OCI-LY7 (cell line): ENCODE data around the gene ZNF81. TPM values are rescaled to one million over a fixed set of nuclear protein-coding genes. Genes with fewer than 3 reads are reported as not detected.

Experiments
- BruUV-seq: library from RNA; stranded (reverse); fragments of 400-500 nt; replicated peaks from 2 replicates; lab custom pipeline; 2021; lab: Mats Ljungman, UMichigan
- CTCF ChIA-PET: fragments of 300-600 bp; sonication (Branson Sonifier 250); formaldehyde crosslinking; loops from one replicate; lab custom pipeline; 2022; ENCODE audit warnings: antibody characterized with exemption; ENCODE audit not compliant: unreplicated experiment; lab: Charles Lee
- POLR2A ChIA-PET: fragments of 300-600 bp; sonication (Branson Sonifier 250); formaldehyde crosslinking; loops from one replicate; lab custom pipeline; 2022; ENCODE audit warnings: antibody characterized with exemption; lab: Charles Lee
- DNase-seq: peaks from one replicate; pipeline ENCODE4 v3.0.0-alpha.2; 2015; ENCODE audit warnings: low spot score
- H2AFZ ChIP-seq: fragments of 200-600 bp; sonication (generic), shearing (Covaris generic); 2 replicates; pipeline ENCODE4 v1.6.1; 2014; ENCODE audit warnings: mild to moderate bottlenecking, antibody characterized with exemption, low read length, moderate library complexity
- H3K27ac ChIP-seq: fragments of 200-600 bp; sonication (generic); 2 replicates; pipeline ENCODE4 v1.5.1; 2014; ENCODE audit warnings: mixed run types, low read depth, mild to moderate bottlenecking, moderate library complexity, low read length, inconsistent platforms; ENCODE audit not compliant: poor library complexity, severe bottlenecking
- H3K36me3 ChIP-seq: fragments of 200-600 bp; sonication (generic); 2 replicates; pipeline ENCODE4 v1.6.1; 2014; ENCODE audit warnings: mild to moderate bottlenecking, antibody characterized with exemption, low read length, moderate library complexity, mixed read lengths; ENCODE audit not compliant: insufficient read depth
- H3K4me1 ChIP-seq: fragments of 200-600 bp; sonication (generic); 2 replicates; pipeline ENCODE4 v1.5.1; 2014; ENCODE audit warnings: mild to moderate bottlenecking, low read length; ENCODE audit not compliant: insufficient read depth, poor library complexity, severe bottlenecking
- H3K4me2 ChIP-seq: fragments of 200-600 bp; sonication (generic); 2 replicates; pipeline ENCODE4 v1.6.1; 2014; ENCODE audit warnings: mild to moderate bottlenecking, low read length
- H3K4me3 ChIP-seq: fragments of 200-600 bp; sonication (generic); 2 replicates; pipeline ENCODE4 v1.5.1; 2014; ENCODE audit warnings: mild to moderate bottlenecking, low read depth, low read length; ENCODE audit not compliant: poor library complexity, severe bottlenecking
- H3K79me2 ChIP-seq: fragments of 200-600 bp; sonication (generic); 2 replicates; pipeline ENCODE4 v1.6.1; 2016; ENCODE audit warnings: low read depth, mild to moderate bottlenecking, low read length, moderate library complexity, mixed read lengths; ENCODE audit not compliant: insufficient read depth
- H3K9me2 ChIP-seq: fragments of 200-600 bp; sonication (generic); 2 replicates; pipeline ENCODE4 v1.6.1; 2016; ENCODE audit warnings: mild to moderate bottlenecking, low read length, mixed read lengths; ENCODE audit not compliant: insufficient read depth
- H3K9me3 ChIP-seq: fragments of 200-600 bp; sonication (generic); 2 replicates; pipeline ENCODE4 v1.6.1; 2014; ENCODE audit warnings: mild to moderate bottlenecking, mixed run types, low read length, mixed read lengths
- H4K20me1 ChIP-seq: fragments of 200-600 bp; sonication (generic); 2 replicates; pipeline ENCODE4 v1.6.1; 2014; ENCODE audit warnings: mild to moderate bottlenecking, antibody characterized with exemption, low read length, moderate library complexity, mixed read lengths; ENCODE audit not compliant: insufficient read depth
- EZH2phosphoT487 ChIP-seq: fragments of 200-600 bp; sonication (generic); IDR thresholded peaks from 2 replicates; pipeline ENCODE4 v1.6.1; 2018; ENCODE audit warnings: low read depth, borderline replicate concordance, mild to moderate bottlenecking, mixed run types, antibody characterized with exemption, low read length, moderate library complexity, mixed read lengths
- intact Hi-C: fragments of 100-400 bp; cut with micrococcal nuclease; formaldehyde crosslinking; loops from one replicate; pipeline ENCODE4 v1.10.0; 2022; ENCODE audit not compliant: unreplicated experiment
- total RNA-seq, 2 experiments: library from RNA; depleted of rRNA in 1 of 2; stranded (reverse); fragments of >200 nt in 1 of 2; shearing (Covaris generic) in 1 of 2; gene quantifications; 2 replicates each; pipeline ENCODE4 v1.2.3, GENCODE V29; 2014 to 2022
- TF ChIP-seq, protein P1 (sequence below): fragments of 200-600 bp; sonication (generic); conservative IDR thresholded peaks from 2 replicates; pipeline ENCODE4 v1.5.1; 2014; ENCODE audit warnings: mild to moderate bottlenecking, antibody characterized with exemption, low read length, moderate library complexity, mixed read lengths

Gene ZNF81
- total RNA-seq, 2 experiments from 2014 or later, result 7.1 to 12.8 TPM

DNA sequence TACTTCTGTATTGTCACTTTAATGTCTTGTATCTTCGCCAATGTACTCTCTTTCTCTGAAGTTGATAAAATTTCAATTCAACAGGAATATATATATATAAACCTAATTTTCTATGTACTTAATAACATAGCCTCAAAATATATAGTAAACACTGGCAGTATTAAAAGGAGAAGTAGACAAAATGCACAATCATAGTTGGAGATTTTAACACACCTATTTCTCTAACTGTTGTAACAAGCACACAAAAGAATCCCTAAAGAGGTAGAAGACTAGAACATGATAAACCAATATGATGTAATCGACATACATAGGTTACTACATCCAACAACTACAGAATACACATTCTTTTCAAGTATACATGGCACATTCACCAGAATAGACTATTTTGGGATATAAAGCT, 65.5 kb downstream of the ZNF81 start:
- H3K36me3 ChIP-seq, result peaks cover 3% of the 10 kb centered on the region; the same call in 1 of the 2 replicates
- no peaks in the 10 kb centered on the region for H3K79me2 ChIP-seq
- H4K20me1 ChIP-seq, result no peaks in the 10 kb centered on the region
- H2AFZ ChIP-seq, result no peak overlapping the region
- intact Hi-C loops, result no loop called here
- TF ChIP-seq EZH2phosphoT487, result no peak
- TF ChIP-seq, protein P1, sequence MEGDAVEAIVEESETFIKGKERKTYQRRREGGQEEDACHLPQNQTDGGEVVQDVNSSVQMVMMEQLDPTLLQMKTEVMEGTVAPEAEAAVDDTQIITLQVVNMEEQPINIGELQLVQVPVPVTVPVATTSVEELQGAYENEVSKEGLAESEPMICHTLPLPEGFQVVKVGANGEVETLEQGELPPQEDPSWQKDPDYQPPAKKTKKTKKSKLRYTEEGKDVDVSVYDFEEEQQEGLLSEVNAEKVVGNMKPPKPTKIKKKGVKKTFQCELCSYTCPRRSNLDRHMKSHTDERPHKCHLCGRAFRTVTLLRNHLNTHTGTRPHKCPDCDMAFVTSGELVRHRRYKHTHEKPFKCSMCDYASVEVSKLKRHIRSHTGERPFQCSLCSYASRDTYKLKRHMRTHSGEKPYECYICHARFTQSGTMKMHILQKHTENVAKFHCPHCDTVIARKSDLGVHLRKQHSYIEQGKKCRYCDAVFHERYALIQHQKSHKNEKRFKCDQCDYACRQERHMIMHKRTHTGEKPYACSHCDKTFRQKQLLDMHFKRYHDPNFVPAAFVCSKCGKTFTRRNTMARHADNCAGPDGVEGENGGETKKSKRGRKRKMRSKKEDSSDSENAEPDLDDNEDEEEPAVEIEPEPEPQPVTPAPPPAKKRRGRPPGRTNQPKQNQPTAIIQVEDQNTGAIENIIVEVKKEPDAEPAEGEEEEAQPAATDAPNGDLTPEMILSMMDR, result no peak
- DNase-seq, result no peak
- CTCF ChIA-PET, result no interaction called here
- no peak overlapping the region for H3K4me3 ChIP-seq
- no peaks in the 10 kb centered on the region for H3K9me3 ChIP-seq
- peaks cover 13% of the 10 kb centered on the region for H3K4me1 ChIP-seq
- no TSS peak for BruUV-seq
- no peak overlapping the region for H3K27ac ChIP-seq
- POLR2A ChIA-PET, result no interaction called here
- H3K4me2 ChIP-seq, result no peak overlapping the region
- H3K9me2 ChIP-seq, result no peaks in the 10 kb centered on the region

DNA sequence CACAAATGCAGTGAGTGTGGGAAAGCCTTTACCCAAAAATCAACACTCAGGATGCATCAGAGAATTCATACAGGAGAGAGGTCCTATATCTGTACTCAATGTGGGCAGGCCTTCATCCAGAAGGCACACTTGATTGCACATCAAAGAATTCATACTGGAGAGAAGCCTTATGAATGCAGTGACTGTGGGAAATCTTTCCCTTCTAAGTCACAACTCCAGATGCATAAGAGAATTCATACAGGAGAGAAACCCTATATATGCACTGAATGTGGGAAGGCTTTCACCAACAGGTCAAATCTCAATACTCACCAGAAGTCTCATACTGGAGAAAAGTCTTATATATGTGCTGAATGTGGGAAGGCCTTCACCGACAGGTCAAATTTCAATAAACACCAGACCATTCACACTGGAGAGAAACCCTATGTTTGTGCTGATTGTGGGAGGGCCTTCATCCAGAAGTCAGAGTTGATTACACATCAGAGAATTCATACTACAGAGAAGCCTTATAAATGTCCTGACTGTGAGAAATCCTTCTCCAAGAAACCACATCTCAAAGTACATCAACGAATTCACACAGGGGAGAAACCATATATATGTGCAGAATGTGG, 79.3 kb downstream of the ZNF81 start:
- Histone ChIP-seq H3K9me2 (no peaks in the 10 kb centered on the region), H3K4me2 (no peak overlapping the region), H3K36me3 (peaks cover 16% of the 10 kb centered on the region), H4K20me1 (no peaks in the 10 kb centered on the region), H3K4me3 (no peak overlapping the region), H3K27ac (no peak overlapping the region), H3K9me3 (peaks cover 17% of the 10 kb centered on the region; the same call in 1 of the 2 replicates), H3K79me2 (no peaks in the 10 kb centered on the region), H3K4me1 (no peaks in the 10 kb centered on the region), H2AFZ (no peak overlapping the region)
- POLR2A ChIA-PET, result no interaction called here
- no TSS peak for BruUV-seq
- DNase-seq, result no peak
- intact Hi-C loops, result no loop called here
- TF ChIP-seq, protein P1, result no peak
- no peak for TF ChIP-seq EZH2phosphoT487
- CTCF ChIA-PET, result no interaction called here

DNA sequence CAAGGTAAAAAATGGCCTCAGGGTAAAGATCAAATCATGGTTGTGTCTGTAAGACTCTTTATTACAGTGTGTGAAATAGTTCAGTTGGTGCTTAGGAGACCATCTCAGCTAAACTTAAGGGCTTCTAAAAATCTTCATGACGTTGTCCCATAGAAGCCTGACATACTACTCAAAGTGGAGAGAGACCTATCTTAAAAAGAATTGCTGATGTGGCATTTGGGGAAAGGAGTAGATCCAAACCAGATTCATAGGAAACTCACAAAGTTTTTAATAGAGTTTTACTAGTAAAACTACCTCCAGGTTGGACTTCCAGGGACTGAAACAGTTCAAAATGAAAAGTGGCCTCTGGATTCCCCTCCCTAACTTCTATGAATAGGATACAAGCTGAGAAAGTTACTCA, 81.6 kb downstream of the ZNF81 start:
- no peaks in the 10 kb centered on the region for H4K20me1 ChIP-seq
- no peaks in the 10 kb centered on the region for H3K4me1 ChIP-seq
- DNase-seq, result no peak
- POLR2A ChIA-PET, result interaction anchor here (0.6 kb wide), 1 partner anchor 18 kb away, joined by 3 read pairs; no protein-coding TSS in a partner anchor
- no peak overlapping the region for H3K4me2 ChIP-seq
- no peak overlapping the region for H3K27ac ChIP-seq
- no TSS peak for BruUV-seq
- H3K9me2 ChIP-seq, result no peaks in the 10 kb centered on the region
- intact Hi-C loops, result no loop called here
- H3K4me3 ChIP-seq, result no peak overlapping the region
- CTCF ChIA-PET, result no interaction called here
- no peaks in the 10 kb centered on the region for H3K79me2 ChIP-seq
- TF ChIP-seq, protein P1, result no peak
- no peak for TF ChIP-seq EZH2phosphoT487
- H2AFZ ChIP-seq, result no peak overlapping the region
- peaks cover 17% of the 10 kb centered on the region; the same call in 1 of the 2 replicates for H3K9me3 ChIP-seq
- peaks cover 16% of the 10 kb centered on the region for H3K36me3 ChIP-seq
